ENCODE measurements around the gene ATAD2B. TPM values are rescaled to one million over a fixed set of nuclear protein-coding genes. Genes with fewer than 3 reads are reported as not detected.

ATAD2B gene
- total RNA-seq, 1 donor from 2014 or later: 16.3 TPM

DNA sequence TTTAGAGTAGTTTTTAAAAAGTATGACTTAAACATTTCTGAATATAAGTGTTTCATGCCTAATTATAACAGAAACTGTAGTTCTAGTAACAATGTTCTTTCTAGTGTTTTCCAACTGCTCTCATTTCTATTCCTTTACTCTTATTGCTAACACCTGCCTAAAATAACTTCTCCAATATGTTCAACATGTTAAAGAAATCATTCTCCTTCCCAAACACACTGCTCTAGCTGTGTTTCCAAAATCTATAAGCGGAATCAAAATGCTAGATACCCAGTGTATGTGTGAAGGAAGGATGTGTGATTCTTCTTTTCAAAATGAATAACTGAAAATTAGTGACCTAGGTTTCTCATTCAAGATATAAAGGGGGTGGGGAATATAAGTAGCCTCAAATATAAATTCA, 89.1 kb downstream of the ATAD2B start:
- no peak for DNase-seq (ENCODE audit: low spot score)

DNA sequence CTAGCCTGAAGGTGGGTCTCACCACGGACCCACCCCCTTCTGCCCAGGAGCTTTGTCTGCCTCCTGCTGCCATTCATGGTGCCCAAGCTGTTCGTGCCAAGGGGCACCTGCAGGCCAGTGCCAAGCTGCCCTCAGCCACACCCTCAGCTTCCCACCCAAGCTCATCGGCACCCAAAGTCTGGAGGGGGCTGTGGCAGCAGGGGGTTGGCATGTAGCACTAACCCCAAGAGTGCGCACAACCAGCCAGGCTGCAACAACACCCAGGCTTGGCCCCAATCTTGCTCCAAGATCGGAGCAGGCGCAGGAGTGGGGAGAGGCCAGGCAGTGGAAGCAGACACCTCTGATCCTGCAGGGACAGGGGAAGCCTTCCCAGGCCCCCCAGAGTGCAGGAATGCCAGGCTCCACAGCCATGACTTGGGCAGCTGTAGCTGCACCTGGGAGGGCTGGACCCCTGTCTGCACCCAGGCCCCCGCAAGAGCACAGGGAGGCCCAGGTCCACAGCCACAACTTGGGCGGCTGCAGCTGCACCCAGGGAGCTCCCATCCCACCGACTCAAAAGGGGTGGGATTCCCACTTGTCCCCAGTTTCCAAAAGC, 89.9 kb downstream of the ATAD2B start:
- DNase-seq (ENCODE audit: low spot score): no peak

DNA sequence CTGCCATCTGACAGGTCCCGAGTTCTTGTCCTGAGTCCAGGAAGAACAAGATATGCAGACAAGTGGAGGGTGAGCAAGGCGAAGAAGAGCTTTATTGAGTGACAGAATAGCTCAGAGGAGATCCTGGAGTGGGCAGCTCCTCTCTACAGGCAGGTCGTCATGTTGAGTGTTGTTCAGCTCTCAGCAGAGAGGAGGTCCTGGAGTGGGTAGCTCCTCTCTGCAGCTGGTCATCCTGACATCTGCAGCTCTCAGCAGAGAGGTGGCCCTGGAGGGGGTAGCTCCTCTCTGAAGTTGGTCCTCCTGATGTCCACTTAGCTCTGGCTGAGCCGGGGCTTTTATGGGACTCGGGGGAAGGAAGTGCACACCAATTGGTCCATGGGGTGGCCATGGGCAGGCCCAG, 90.4 kb downstream of the ATAD2B start:
- DNase-seq (ENCODE audit: low spot score): no peak

DNA sequence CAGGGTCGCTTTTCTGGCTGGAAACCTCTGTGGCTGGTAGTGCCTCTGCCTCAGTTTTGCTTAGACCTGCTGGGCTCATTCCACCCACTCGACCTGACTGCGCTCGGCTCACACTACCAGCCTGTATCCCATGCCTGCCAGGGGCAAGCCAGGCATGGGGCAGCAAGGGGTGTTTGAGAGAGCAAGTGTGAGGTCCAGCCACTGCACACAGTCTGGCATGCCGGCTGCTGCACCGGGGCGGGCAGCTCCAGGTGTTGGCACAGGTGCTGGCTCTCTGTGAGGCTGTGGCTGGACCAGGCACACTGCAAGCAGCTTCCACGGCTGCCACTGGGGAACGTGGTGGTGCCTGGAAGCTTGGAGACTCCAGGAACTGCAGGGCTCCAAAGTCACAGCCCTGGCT, 90.9 kb downstream of the ATAD2B start:
- DNase-seq (ENCODE audit: low spot score): no peak

DNA sequence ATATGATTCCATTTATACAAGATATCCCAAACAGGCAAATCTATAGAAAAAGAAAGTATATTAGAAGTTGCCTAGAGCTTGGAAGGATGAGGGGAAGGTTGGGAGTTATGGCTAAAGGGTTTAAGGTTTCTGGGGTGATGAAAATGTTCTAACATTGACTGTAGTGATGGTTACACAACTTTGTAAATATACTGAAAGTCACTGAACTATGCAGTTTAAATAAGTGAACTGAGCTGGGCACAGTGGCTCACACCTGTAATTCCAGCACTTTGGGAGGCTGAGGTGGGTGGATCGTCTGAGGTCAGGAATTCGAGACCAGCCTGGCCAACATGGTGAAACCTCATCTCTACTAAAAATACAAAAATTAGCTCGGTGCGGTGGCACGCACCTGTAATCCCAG, 91.5 kb downstream of the ATAD2B start:
- no peak for DNase-seq (ENCODE audit: low spot score)

DNA sequence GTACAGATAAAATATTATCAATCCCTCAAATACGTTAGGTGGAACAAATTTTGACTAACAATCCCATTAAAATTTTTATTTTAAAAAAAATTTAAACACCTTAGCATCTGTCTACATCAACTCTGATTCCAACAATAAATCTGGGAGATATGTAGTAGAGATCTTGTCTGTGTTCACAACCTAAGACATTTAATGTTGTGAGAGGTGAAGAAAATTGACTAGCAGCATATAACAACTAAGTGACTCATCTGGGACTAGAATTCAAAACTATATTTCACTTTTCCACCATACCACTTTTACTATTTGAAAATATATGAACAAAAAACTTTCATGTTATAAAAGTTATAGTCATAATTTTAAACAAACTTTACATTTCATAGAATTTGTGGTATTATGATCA, 97.9 kb downstream of the ATAD2B start:
- DNase-seq (ENCODE audit: low spot score): no peak

DNA sequence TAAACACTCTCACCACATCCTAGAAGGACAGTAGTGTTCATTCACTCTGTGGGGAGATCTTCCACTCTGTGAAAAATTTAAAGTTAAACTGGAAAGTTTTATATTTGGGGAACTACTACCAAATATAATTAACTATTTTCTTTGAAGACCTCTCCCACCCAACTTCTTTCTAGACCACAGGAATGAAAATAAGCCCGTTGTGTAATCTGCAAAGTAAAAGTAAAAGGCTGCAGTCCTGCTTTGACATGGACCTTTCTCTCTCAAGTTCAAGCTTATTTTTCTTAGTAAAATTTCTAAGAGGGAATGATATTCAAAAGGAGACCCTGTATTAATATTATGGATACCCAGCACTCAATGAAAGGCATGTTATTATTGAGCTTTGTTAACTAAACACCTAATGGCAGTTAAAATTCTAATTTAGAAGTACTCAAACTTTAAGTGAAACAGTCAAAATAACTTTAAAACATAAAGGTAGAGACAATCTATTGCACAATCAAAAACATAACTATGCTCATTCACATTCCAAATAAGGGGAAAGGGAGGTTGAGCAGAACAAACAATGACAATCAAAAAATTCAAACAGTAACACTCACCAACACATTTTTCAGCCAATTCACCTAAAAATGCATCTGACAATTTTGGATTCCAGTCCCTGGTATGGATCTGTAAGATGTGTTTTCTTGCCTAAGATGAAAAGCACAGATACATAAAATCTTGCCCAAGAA, 98.5 kb downstream of the ATAD2B start:
- no peak for DNase-seq (ENCODE audit: low spot score)

DNA sequence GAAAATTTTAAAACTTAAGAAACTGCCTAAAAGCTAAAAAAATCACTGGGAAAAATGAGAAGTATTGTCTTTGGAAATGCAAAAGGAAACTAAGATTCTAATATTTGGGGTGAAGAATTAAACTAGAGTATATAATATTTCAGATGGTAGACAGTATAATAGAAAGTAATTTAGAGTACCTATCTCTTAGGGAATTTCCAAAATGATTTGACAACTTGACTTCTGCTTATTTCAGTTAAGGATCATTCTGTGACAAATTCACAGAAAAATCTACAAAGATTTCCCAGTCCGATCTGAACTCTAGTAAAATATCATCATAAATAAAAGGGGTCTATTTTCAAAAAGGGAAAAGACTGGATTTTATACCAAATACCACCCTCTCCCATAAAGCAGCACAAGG, 99.6 kb downstream of the ATAD2B start:
- no peak for DNase-seq (ENCODE audit: low spot score)

DNA sequence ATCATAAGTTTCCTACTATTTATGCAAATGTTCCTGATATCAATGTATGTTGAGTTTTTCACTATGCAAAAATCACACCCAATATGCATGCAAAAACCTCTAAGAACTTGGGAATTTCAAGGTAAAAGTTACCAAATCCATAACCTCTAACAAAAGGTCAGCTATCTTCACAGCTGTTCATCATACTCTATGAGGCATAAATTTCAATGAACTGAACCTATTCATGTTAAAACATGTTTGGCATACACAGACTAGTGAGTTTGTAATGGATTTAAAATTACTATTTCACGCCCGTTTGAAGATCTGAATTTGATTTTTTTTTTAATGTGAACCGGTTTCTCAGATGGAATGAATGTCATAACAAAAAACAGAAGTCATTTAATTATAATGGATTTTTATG, 100.2 kb downstream of the ATAD2B start:
- no peak for DNase-seq (ENCODE audit: low spot score)

DNA sequence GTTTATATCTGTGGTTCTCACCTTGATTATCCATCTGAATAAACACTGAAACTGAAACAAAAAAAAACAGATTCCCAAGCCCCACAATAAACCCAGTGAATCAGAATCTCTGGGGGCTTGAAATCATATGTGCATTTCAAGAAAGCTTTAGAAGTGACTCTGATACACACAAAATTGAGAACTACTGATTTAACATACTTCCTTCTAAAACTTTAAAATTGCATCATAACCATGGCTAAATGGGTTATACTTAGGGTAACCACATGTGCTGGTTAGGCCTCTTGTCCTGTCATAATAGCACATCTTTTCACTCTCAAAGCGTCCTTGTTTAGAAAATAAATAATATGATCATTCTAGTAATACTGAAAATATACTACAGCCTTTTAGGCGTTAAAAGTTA, 100.9 kb downstream of the ATAD2B start:
- no peak for DNase-seq (ENCODE audit: low spot score)

DNA sequence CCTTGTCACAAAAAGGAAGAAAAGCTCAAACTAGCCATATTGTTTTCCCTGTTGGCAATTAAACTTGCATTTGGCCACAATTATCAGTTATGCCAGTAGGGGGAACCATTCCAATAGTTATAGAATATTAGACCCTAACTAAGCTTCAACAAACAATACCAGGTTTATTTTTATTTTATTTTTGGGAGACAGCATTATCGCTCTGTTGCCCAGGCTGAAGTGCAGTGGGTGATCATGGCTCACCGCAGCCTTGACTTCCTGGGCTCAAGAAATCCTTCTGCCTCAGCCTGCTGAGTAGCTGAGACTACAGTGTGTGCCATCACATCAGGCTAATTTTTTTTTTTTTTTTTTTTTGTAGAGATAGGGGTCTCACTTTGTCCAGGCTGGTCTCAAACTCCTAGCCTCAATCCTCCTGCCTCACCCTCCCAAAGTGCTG, 102.1 kb downstream of the ATAD2B start:
- peak; percentile 34 for DNase-seq (ENCODE audit: low spot score)

DNA sequence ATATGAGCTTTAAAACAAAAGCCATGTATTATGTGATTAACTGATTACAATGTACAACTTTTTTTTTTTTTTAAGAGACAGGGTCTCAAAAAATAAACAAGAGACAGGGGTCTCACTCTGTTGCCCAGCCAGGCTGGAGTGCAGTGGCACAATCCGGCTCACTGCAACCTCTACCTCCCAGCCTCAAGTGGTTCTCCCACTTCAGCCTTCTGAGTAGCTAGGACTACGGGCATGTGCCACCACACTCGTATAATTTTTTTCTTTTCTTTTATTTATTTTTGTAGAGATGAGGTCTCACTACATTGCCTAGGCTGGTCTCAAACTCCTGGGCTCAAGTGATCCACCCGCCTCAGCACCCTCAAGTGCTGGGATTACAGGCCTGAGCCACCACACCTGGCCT, 103.1 kb downstream of the ATAD2B start:
- DNase-seq (ENCODE audit: low spot score): no peak

DNA sequence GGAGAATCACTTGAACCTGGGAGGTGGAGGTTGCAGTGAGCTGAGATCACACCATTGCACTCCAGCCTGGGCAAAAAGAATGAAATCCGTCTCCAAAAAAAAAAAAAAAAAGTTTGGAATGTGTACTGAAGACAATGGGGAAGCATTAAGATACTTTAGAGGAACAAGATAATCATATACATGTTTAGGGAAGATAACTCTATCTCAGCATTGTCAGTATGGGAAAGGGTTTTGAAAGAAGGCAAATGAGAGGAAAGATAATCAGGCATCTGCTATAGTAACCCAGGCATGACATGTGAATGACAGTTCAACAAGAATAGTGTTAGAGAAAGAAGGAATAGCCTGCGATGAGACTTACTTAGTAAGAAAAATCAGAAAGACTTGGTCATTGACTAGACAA, 112.0 kb downstream of the ATAD2B start:
- no peak for DNase-seq (ENCODE audit: low spot score)

DNA sequence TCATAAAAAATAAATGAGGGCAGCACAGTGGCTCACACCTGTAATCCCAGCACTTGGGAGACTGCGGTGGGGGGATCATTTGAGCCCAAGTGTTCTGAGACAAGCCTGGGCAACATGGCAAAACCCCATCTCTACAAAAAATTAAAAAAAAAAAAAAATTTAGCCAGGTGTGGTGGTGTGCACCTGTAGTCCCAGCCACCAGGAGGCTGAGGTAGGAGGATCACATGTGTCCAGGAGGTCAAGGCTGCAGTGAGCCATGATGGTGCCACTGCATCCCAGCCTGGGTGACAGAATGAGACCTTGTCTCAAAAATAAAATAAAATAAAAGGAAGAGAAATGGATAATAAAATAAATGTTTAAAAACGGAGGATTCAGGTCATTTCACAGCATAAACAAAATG, 113.5 kb downstream of the ATAD2B start:
- no peak for DNase-seq (ENCODE audit: low spot score)

DNA sequence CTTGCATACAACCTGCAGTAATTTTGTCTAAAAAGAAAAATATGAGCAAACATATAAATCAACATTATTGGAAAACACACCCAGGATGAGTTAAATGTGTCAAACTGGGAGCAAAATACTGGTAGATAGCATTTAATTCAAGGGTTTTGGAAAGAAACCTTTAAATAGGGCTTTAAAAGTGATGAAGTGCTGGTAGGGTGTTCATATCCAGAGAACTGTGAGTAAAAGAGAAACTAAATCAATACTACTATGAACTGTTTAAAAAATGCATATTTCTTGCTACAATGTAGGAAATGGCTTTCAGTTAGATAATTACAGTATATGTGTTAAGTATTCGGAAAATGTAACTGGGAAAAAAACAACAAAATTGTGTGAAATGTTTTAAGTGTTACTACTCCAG, 117.8 kb downstream of the ATAD2B start:
- no peak for DNase-seq (ENCODE audit: low spot score)

DNA sequence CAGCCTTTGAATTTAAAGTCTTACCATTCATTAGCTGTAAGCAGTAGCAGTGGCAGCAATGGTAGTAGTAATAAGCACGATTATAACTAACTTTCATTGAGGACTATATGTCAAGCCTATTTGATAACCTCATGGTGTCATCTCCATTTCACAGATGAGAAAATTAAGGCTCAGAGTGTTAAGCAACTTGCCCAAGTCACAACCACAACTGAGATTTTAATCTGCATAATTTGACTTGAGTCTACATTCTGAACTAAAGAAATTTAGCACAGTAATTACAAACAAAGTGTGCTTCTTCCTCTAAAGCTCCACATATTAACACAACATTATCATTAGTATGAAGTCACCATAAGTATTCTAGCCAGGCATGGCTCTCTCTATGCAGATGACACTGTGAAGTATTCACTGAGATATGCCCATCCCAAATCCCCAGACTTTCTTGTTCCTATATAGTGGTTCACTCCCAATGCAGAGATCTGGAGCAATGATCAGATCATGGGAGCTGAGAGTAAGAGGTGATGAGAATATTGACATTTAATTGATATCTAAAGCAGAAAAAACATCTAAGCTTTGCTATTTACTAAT, 120.2 kb downstream of the ATAD2B start:
- no peak for DNase-seq (ENCODE audit: low spot score)

DNA sequence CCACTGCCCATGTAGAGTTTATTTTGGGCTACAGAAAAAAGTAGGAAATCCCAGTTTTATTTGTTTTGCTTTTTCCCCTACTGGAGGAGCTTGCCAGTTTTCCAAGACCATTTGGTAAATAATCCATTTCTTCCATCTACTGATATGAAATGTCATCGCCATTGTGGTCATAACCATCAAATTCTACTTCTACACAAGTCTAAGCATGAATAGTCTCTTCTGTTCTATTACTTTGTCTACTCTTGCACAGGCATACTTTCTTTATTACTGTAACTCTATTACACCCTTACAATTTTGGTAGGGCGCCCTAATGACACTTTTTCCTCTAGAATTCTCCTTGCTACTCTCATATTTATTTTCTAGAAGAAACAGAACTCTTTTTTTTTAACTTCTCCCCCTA, 120.7 kb downstream of the ATAD2B start:
- DNase-seq (ENCODE audit: low spot score): no peak

DNA sequence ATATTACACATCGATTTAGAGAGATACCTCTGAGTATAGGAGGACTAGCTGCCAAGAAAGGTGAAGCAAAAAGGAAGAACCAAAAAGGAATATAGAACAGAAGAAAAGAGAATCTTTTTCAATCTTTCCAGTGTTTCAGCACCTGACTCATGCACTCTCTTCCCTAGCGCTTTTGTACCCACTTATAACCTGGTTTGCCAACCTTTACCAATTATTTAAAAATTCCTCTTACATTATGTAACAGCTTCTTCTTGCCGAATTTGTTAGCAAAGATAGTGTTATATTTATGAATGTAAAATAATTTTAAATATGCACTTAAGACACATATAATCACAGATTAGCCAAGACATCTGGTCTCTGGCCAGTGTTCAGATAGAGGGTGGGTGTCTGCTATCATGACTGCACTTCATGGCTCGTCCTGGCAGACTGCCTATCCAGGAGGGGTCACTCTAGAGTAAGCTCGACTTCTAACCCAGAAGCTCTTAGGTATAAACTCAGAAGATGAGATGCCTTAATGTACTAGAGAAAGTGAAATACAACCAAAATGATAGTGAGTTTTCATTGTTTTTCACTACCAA, 122.9 kb downstream of the ATAD2B start:
- no peak for DNase-seq (ENCODE audit: low spot score)

DNA sequence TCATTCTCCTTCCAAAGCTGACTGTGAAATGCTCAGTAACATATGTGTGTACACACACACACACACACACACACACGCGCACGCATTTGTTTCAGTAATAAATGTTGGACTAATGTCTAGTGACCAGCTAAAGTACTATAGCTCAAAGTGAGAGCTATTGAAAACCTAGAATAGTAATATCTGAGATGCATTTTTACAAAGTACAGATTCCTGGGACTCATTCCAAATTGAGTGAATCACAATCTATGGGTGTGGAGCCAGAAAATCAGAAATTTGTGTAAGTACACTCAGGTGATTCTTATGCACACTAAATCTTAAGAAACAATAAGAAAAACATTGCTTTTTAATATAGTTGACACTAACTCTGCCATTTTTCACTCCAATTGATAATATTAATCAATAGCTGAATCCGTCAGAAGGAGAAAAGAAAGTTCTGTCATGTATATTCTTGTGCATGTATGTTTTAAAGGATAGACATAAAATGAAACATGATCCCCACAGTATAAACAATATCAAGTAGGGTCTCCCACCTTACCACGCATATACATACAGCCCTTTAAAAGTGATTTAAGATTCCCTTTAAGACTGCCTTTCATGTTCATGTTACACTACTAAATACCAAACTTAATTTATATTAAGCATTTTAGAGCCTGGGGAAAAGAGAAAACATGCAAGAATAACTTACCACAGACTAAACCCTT, 123.5 kb downstream of the ATAD2B start:
- DNase-seq (ENCODE audit: low spot score): no peak

DNA sequence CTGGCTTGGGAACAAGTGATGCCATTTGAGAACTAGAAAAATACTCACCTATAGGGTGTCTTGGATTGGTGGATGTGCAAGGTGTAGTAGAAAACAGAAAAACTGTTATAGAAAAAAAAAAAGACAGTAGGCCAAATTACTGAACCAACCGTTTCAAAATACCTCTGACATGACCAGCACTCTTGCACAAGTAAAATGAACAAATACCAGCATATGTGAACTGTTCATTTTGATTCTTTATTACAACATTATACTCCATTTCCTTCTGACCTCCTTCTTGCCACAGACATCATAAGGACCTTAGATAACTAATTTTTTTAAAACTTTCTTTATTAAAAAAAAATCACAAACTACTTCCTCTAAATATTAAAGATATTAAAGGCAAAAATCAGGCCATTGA, 125.5 kb downstream of the ATAD2B start:
- DNase-seq (ENCODE audit: low spot score): no peak

DNA sequence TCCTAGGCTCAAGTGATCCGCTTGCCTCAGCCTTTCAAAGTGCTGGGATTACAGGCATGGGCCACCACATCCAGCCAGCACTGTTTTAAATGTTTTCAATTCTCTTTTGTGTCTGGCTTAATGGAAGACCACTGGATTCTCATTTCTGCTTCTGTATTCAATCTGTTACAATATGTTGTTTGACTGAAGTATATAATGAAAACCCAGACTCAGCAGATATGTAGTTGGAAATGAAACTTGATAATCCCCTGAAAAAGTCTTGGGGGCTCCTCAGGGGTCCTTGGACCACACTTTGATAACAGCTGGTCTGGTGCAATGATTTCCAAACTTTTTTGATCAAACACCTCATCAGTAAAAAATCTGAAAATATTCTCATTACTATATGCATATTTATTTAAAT, 132.7 kb downstream of the ATAD2B start:
- DNase-seq (ENCODE audit: low spot score): no peak

DNA sequence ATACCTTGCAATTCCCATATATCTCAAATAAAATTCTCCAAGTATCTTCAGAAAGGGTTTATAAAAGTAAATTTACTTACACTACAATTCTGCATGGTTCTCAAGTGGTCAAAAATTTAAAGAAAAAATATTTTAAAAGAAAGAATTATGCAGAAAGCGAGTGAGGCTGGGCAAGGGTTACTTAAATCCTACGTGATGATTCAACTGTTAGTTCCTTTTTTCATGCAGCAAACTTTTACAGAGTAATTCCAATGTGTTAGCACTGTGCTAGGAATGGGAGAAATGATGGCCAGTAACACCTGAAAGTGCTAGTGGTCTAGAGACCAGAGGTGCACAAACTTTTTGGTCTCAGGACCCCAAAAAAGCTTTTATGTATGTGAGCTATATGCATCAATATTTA, 133.4 kb downstream of the ATAD2B start:
- DNase-seq (ENCODE audit: low spot score): no peak

DNA sequence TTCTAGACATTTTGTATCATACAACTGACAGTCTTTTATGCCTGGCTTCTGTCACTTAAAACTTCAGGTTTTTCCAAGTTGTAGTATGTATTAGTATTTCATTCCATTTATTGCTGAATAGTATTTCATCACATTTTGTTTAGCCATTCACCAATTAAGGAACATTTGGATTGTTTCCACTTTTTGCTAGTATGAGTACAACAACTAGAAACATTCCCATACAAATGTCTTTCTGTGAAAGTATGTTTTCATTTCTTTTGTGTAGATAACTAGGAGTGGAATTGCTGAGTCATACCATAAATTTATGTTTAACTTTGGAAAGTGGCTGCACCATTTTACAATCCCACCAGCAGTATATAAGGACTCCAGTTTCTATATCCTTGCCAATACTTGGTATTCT, 135.9 kb downstream of the ATAD2B start:
- no peak for DNase-seq (ENCODE audit: low spot score)
